Measurements from ENCODE around the gene ZNF337. TPM values are rescaled to one million over a fixed set of nuclear protein-coding genes. Genes with fewer than 3 reads are reported as not detected.

Gene ZNF337
- total and polyA plus RNA-seq, 8 donors: 3.5 to 21.0 (median 15.5) TPM

- intact Hi-C loops (cut with DNase I; ENCODE audit: low total_unique reads): no loop called here
- Histone ChIP-seq H3K36me3 (no peaks in the 10 kb centered on the region), H3K4me3 (no peak overlapping the region), H3K27me3 (no peaks in the 10 kb centered on the region), H3K4me1 (no peaks in the 10 kb centered on the region), H3K9me3 (no peaks in the 10 kb centered on the region), H3K27ac (no peak overlapping the region)
- DNase-seq: no peak
- no peak for TF ChIP-seq EP300 (IDR thresholded peaks at IDR 0.05)
- no peak for TF ChIP-seq POLR2AphosphoS5 (IDR thresholded peaks at IDR 0.05)
- no peak for TF ChIP-seq POLR2A (IDR thresholded peaks at IDR 0.05)
- TF ChIP-seq CTCF (IDR thresholded peaks at IDR 0.05): no peak
These were observed 44.4 kb upstream of the ZNF337 start for GRCh38 chr20:25741088-25741487.

GRCh38 chr20:25739615-25740320 is 43.1 kb upstream of the ZNF337 start:
- no peaks in the 10 kb centered on the region for H3K27me3 ChIP-seq
- H3K4me1 ChIP-seq: no peaks in the 10 kb centered on the region
- no peak for DNase-seq
- TF ChIP-seq CTCF (IDR thresholded peaks at IDR 0.05): no peak
- TF ChIP-seq EP300 (IDR thresholded peaks at IDR 0.05): no peak
- TF ChIP-seq POLR2AphosphoS5 (IDR thresholded peaks at IDR 0.05): no peak
- TF ChIP-seq POLR2A (IDR thresholded peaks at IDR 0.05): no peak
- no peak overlapping the region for H3K4me3 ChIP-seq
- no peak overlapping the region for H3K27ac ChIP-seq
- no peaks in the 10 kb centered on the region for H3K36me3 ChIP-seq
- intact Hi-C loops (cut with DNase I; ENCODE audit: low total_unique reads): no loop called here
- no peaks in the 10 kb centered on the region for H3K9me3 ChIP-seq
- WGBS, 5 donors: 86 to 95% (median 89%) methylated on average over 3 of the region's 3 CpGs

- no peak for TF ChIP-seq POLR2A (IDR thresholded peaks at IDR 0.05)
- no peak for TF ChIP-seq POLR2AphosphoS5 (IDR thresholded peaks at IDR 0.05)
- TF ChIP-seq EP300 (IDR thresholded peaks at IDR 0.05): no peak
- TF ChIP-seq CTCF (IDR thresholded peaks at IDR 0.05): no peak
- Histone ChIP-seq H3K4me3 (no peak overlapping the region), H3K9me3 (no peaks in the 10 kb centered on the region), H3K27ac (no peak overlapping the region), H3K4me1 (no peaks in the 10 kb centered on the region), H3K36me3 (no peaks in the 10 kb centered on the region), H3K27me3 (no peaks in the 10 kb centered on the region)
- no peak for DNase-seq
- WGBS, 5 donors: 93 to 100% (median 97%) methylated on average over 2 of the region's 2 CpGs
- intact Hi-C loops (cut with DNase I; ENCODE audit: low total_unique reads): no loop called here
These were observed 41.5 kb upstream of the ZNF337 start for GRCh38 chr20:25738198-25738597.

- DNase-seq: no peak
- Histone ChIP-seq H3K27ac (no peak overlapping the region), H3K36me3 (no peaks in the 10 kb centered on the region), H3K9me3 (no peaks in the 10 kb centered on the region), H3K27me3 (no peaks in the 10 kb centered on the region), H3K4me1 (no peaks in the 10 kb centered on the region), H3K4me3 (no peak overlapping the region)
- TF ChIP-seq EP300 (IDR thresholded peaks at IDR 0.05) (no peak), CTCF (IDR thresholded peaks at IDR 0.05) (no peak), POLR2A (IDR thresholded peaks at IDR 0.05) (no peak), POLR2AphosphoS5 (IDR thresholded peaks at IDR 0.05) (no peak)
- intact Hi-C loops (cut with DNase I; ENCODE audit: low total_unique reads): no loop called here
These were observed 37.2 kb upstream of the ZNF337 start for GRCh38 chr20:25733903-25734302.

Measured in stomach (tissue), 9 donors.